ENCODE results near the gene SPINK2.

- TF ChIP-seq POLR2AphosphoS5 (IDR thresholded peaks at IDR 0.05; ENCODE audit: low read depth, low read length), result no peak
- no peak for TF ChIP-seq SIN3A (IDR thresholded peaks at IDR 0.05; ENCODE audit: borderline replicate concordance, insufficient read depth, low read length)
- no peak for TF ChIP-seq TAF1 (IDR thresholded peaks at IDR 0.05; ENCODE audit: borderline replicate concordance, insufficient read depth, low read length)
- TF ChIP-seq REST (IDR thresholded peaks at IDR 0.05; ENCODE audit: insufficient read depth in 1 of 2, low read depth in 2 of 2, low read length in 2 of 2), result no peak
These were observed 37.5 kb downstream of the SPINK2 start for GRCh38 chr4:56783986-56784385.

All from PFSK-1 (cell line).